ENCODE results near the gene CASP2.

GRCh38 chr7:143343596-143343995 lies 55.4 kb downstream of the CASP2 start:
- TF ChIP-seq, protein P1, sequence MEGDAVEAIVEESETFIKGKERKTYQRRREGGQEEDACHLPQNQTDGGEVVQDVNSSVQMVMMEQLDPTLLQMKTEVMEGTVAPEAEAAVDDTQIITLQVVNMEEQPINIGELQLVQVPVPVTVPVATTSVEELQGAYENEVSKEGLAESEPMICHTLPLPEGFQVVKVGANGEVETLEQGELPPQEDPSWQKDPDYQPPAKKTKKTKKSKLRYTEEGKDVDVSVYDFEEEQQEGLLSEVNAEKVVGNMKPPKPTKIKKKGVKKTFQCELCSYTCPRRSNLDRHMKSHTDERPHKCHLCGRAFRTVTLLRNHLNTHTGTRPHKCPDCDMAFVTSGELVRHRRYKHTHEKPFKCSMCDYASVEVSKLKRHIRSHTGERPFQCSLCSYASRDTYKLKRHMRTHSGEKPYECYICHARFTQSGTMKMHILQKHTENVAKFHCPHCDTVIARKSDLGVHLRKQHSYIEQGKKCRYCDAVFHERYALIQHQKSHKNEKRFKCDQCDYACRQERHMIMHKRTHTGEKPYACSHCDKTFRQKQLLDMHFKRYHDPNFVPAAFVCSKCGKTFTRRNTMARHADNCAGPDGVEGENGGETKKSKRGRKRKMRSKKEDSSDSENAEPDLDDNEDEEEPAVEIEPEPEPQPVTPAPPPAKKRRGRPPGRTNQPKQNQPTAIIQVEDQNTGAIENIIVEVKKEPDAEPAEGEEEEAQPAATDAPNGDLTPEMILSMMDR (IDR thresholded peaks at IDR 0.05), result no peak
- no peak for TF ChIP-seq POLR2A (IDR thresholded peaks at IDR 0.05)

Data from esophagus squamous epithelium (tissue), 4 donors.